IMR-90 (cell line): ENCODE measurements around the gene PRCP. TPM values are rescaled to one million over a fixed set of nuclear protein-coding genes. Genes with fewer than 3 reads are reported as not detected.

Experiments
- ATAC-seq: fragments of 200-7000 bp; cut with Tn5 transposase; 2 replicates; pipeline ENCODE4 v1.9.1; 2020; ENCODE audit warnings: low read depth, mild to moderate bottlenecking, moderate library complexity
- BruUV-seq: library from RNA; stranded (reverse); fragments of 400-500 nt; replicated peaks from 2 replicates; lab custom pipeline; 2021; lab: Mats Ljungman, UMichigan
- CTCF ChIA-PET: fragments of 300-600 bp; formaldehyde crosslinking; extraction: SDS; loops from one replicate; lab custom pipeline; 2021; ENCODE audit warnings: antibody characterized with exemption; lab: Yijun Ruan, JAX
- POLR2A ChIA-PET: fragments of 300-600 bp; sonication (Branson Sonifier 250); formaldehyde crosslinking; loops from one replicate; lab custom pipeline; 2022; ENCODE audit warnings: antibody characterized with exemption; ENCODE audit not compliant: unreplicated experiment; lab: Charles Lee
- DNase-seq: peaks from one replicate; pipeline ENCODE4 v3.0.0; 2013
- H2AFZ ChIP-seq: replicated peaks from 2 replicates; pipeline ENCODE3; 2013; ENCODE audit warnings: low read length, mild to moderate bottlenecking; ENCODE audit not compliant: poor library complexity
- H2AK5ac ChIP-seq: 2 replicates; pipeline ENCODE4 v1.6.1; 2013; ENCODE audit warnings: low read depth, low read length, inconsistent platforms
- H2AK9ac ChIP-seq: replicated peaks from 2 replicates; pipeline ENCODE3; 2013; ENCODE audit warnings: mild to moderate bottlenecking, low read depth, low read length, moderate library complexity; ENCODE audit not compliant: poor library complexity
- H2BK120ac ChIP-seq: 2 replicates; pipeline ENCODE4 v1.6.1; 2013; ENCODE audit warnings: low read depth, low read length, inconsistent platforms
- H2BK15ac ChIP-seq: 3 replicates; pipeline ENCODE4 v1.6.1; 2013; ENCODE audit warnings: low read depth, low read length, inconsistent platforms
- H2BK20ac ChIP-seq: 2 replicates; pipeline ENCODE4 v1.6.1; 2013; ENCODE audit warnings: low read depth, mild to moderate bottlenecking, inconsistent platforms, low read length, moderate library complexity
- H2BK5ac ChIP-seq: 2 replicates; pipeline ENCODE4 v1.6.1; 2013; ENCODE audit warnings: mild to moderate bottlenecking, low read depth, low read length, inconsistent platforms; ENCODE audit not compliant: poor library complexity, severe bottlenecking
- H3K14ac ChIP-seq: replicated peaks from 2 replicates; pipeline ENCODE4 v1.6.1; 2013; ENCODE audit warnings: low read depth, low read length, inconsistent platforms
- H3K18ac ChIP-seq: 2 replicates; pipeline ENCODE4 v1.6.1; 2013; ENCODE audit warnings: low read depth, low read length, control low read depth
- H3K23ac ChIP-seq: 2 replicates; pipeline ENCODE4 v1.6.1; 2013; ENCODE audit warnings: low read depth, low read length, inconsistent platforms
- H3K27ac ChIP-seq: 2 replicates; pipeline ENCODE4 v1.5.1; 2013; ENCODE audit warnings: mild to moderate bottlenecking, control low read depth, low read length; ENCODE audit not compliant: insufficient read depth
- H3K27me3 ChIP-seq: 2 replicates; pipeline ENCODE4 v1.6.1; 2013; ENCODE audit warnings: low read length; ENCODE audit not compliant: control insufficient read depth, insufficient read depth
- H3K36me3 ChIP-seq: 2 replicates; pipeline ENCODE4 v1.6.1; 2013; ENCODE audit warnings: low read length, mixed read lengths; ENCODE audit not compliant: control insufficient read depth, insufficient read depth
- H3K4ac ChIP-seq: 2 replicates; pipeline ENCODE4 v1.6.1; 2013; ENCODE audit warnings: low read depth, low read length, inconsistent platforms
- H3K4me1 ChIP-seq: 2 replicates; pipeline ENCODE4 v1.6.1; 2013; ENCODE audit warnings: low read length, mixed read lengths; ENCODE audit not compliant: control insufficient read depth, insufficient read depth
- H3K4me2 ChIP-seq: 2 replicates; pipeline ENCODE4 v1.6.1; 2013; ENCODE audit warnings: low read depth, mild to moderate bottlenecking, control low read depth, low read length, moderate library complexity
- H3K4me3 ChIP-seq: 2 replicates; pipeline ENCODE4 v1.5.1; 2013; ENCODE audit warnings: low read depth, mild to moderate bottlenecking, control low read depth, low read length, moderate library complexity; ENCODE audit not compliant: insufficient read depth
- H3K56ac ChIP-seq: 2 replicates; pipeline ENCODE4 v1.6.1; 2013; ENCODE audit warnings: low read length, inconsistent platforms; ENCODE audit not compliant: insufficient read depth; ENCODE audit errors: extremely low read depth
- H3K79me1 ChIP-seq, 2 experiments: 2 replicates each; pipeline ENCODE4 v1.6.1; 2013; ENCODE audit warnings: low read length in 2 of 2, inconsistent platforms in 1 of 2, low read depth in 1 of 2
- H3K9ac ChIP-seq: 2 replicates; pipeline ENCODE4 v1.6.1; 2013; ENCODE audit warnings: low read depth, low read length, control low read depth
- H3K9me1 ChIP-seq: 2 replicates; pipeline ENCODE4 v1.6.1; 2013; ENCODE audit warnings: low read length, inconsistent platforms; ENCODE audit not compliant: insufficient read depth
- H3K9me3 ChIP-seq: 2 replicates; pipeline ENCODE4 v1.6.1; 2013; ENCODE audit warnings: low read length; ENCODE audit not compliant: control insufficient read depth, insufficient read depth
- H4K20me1 ChIP-seq: 2 replicates; pipeline ENCODE4 v1.6.1; 2013; ENCODE audit warnings: low read length, inconsistent platforms; ENCODE audit not compliant: insufficient read depth
- H4K5ac ChIP-seq: 2 replicates; pipeline ENCODE4 v1.6.1; 2013; ENCODE audit warnings: mild to moderate bottlenecking, low read depth, low read length, control low read depth
- H4K8ac ChIP-seq, 2 experiments: 2 replicates each; pipeline ENCODE4 v1.6.1; 2013; ENCODE audit warnings: low read depth in 2 of 2, low read length in 2 of 2, control low read depth in 1 of 2, inconsistent platforms in 1 of 2
- H4K91ac ChIP-seq: 2 replicates; pipeline ENCODE4 v1.6.1; 2013; ENCODE audit warnings: low read depth, low read length, inconsistent platforms; ENCODE audit not compliant: insufficient read depth
- FOS ChIP-seq: fragments of 150-350 bp; IDR thresholded peaks from 2 replicates; pipeline ENCODE4 v1.6.1; 2016; ENCODE audit warnings: low read depth, low read length
- MAZ ChIP-seq: IDR thresholded peaks from 2 replicates; pipeline ENCODE4 v1.6.1; 2012; ENCODE audit warnings: low read depth, mild to moderate bottlenecking, low read length, improper control_type of control experiment, moderate library complexity, borderline replicate concordance
- MXI1 ChIP-seq: IDR thresholded peaks from 2 replicates; pipeline ENCODE4 v1.6.1; 2012; ENCODE audit warnings: low read depth, mild to moderate bottlenecking, low read length, moderate library complexity, borderline replicate concordance
- NFE2L2 ChIP-seq: fragments of 150-350 bp; IDR thresholded peaks from 2 replicates; pipeline ENCODE4 v1.6.1; 2016; ENCODE audit warnings: low read depth, mild to moderate bottlenecking, low read length
- POLR2A ChIP-seq: IDR thresholded peaks from 2 replicates; pipeline ENCODE4 v1.6.1; 2012; ENCODE audit warnings: mild to moderate bottlenecking, low read depth, low read length
- RAD21 ChIP-seq: IDR thresholded peaks from 2 replicates; pipeline ENCODE4 v1.6.1; 2012; ENCODE audit warnings: low read length, improper control_type of control experiment
- RCOR1 ChIP-seq: IDR thresholded peaks from 2 replicates; pipeline ENCODE4 v1.6.1; 2012; ENCODE audit warnings: mild to moderate bottlenecking, low read length, improper control_type of control experiment; ENCODE audit not compliant: insufficient replicate concordance
- WGBS, 2 experiments: methylation state at CpG; one replicate each; pipeline versions ENCODE4 v1.1.5 to v1.1.7; 2013; ENCODE audit warnings: missing lambda C conversion rate in 2 of 2; ENCODE audit not compliant: insufficient read length in 1 of 2; ENCODE audit errors: extremely low coverage in 2 of 2; 5-methylcytosine and 5-hydroxymethylcytosine counted together
- dilution Hi-C: fragments of 300-500 bp; cut with HindIII; formaldehyde crosslinking; loops from one replicate; pipeline ENCODE4 v1.14.3; 2018; ENCODE audit warnings: low sequenced_read_pairs; ENCODE audit not compliant: unreplicated experiment
- in situ Hi-C: fragments of 300-500 bp; cut with MboI; formaldehyde crosslinking; loops from 3 replicates; pipeline ENCODE4 v1.14.3; 2019; ENCODE audit warnings: low sequenced_read_pairs, inconsistent platforms, mixed read lengths
- intact Hi-C: fragments of 100-400 bp; cut with micrococcal nuclease; formaldehyde crosslinking; loops from 2 replicates; pipeline ENCODE4 v1.10.0; 2022
- polyA plus RNA-seq, 3 experiments: library from polyadenylated mRNA; depleted of rRNA; stranded (reverse); fragments of >200 nt; gene quantifications; 2 replicates each; pipeline ENCODE4 v1.2.3, GENCODE V29; 2012; ENCODE audit warnings: low replicate concordance in 1 of 3
- total RNA-seq: library from RNA; depleted of rRNA; stranded (reverse); fragments of >200 nt; gene quantifications from 2 replicates; pipeline ENCODE4 v1.2.3, GENCODE V29; 2012
- TF ChIP-seq, protein P1 (sequence below): conservative IDR thresholded peaks from 2 replicates; pipeline ENCODE4 v1.5.1; 2012; ENCODE audit warnings: mild to moderate bottlenecking, low read depth, low read length, improper control_type of control experiment
- TF ChIP-seq, protein P2 (sequence below): fragments of 150-350 bp; IDR thresholded peaks from 2 replicates; pipeline ENCODE4 v1.6.1; 2017; ENCODE audit warnings: mild to moderate bottlenecking, antibody characterized with exemption, low read length, low read depth
- TF ChIP-seq, protein P3 (sequence below): fragments of 150-350 bp; IDR thresholded peaks from 2 replicates; pipeline ENCODE4 v1.6.1; 2016; ENCODE audit warnings: low read depth, mild to moderate bottlenecking, low read length, moderate library complexity, borderline replicate concordance

The PRCP gene
- total and polyA plus RNA-seq, 2 of the 4 experiments (the other 2 are of a cell fraction): 31.7 to 64.9 TPM

DNA sequence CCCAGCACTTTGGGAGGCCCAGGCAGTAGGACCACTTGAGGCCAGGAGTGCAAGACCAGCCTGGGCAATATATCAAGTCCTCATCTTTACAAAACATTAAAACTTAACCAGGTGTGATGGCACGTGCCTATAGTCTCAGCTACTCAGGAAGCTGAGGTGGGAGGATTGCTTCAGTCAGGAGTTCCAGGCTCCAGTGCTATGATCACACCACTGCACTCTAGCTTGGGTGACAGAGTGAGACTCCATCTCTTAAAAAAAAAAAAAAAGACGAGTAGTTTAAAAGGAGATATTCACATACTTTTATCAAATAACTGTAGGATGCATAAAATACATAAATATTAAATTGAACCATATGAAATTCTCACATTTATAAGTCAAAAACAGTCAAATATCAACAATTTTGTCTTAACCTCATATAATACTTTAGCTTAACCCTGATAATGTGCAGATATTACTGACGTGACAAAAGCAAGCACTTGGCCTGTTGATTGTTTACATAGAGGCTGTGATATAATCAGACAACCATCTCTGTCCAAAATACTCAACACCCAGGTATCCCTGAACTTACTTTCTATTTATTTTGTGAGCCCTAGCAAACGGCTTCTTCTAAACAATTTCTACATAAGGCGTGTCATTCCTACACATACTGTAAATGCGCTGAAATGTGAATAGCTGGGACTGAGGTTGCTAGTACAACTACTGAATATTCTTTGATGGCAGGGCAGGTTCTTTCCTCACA lies 57.0 kb downstream of the PRCP start:
- Histone ChIP-seq H4K5ac (no peak overlapping the region), H3K56ac (no peak overlapping the region), H2AK9ac (no peak overlapping the region), H3K9me3 (no peaks in the 10 kb centered on the region), H3K4me3 (no peak overlapping the region), H3K23ac (no peak overlapping the region), H2BK15ac (no peak overlapping the region), H3K27me3 (no peaks in the 10 kb centered on the region), H2AK5ac (no peak overlapping the region), H3K4ac (no peak overlapping the region), H3K36me3 (0 out of 2 replicates have a peak, but pooled peaks cover under 1% of the 10 kb centered on the region), H3K4me2 (no peak overlapping the region), H3K4me1 (no peaks in the 10 kb centered on the region), H4K91ac (no peak overlapping the region), H3K18ac (no peak overlapping the region), H2BK20ac (no peak overlapping the region), H3K14ac (no peak overlapping the region; the same call in 1 of the 2 replicates), H2BK5ac (no peak overlapping the region), H2AFZ (no peak overlapping the region), H4K8ac (no peak overlapping the region), H3K27ac (no peak overlapping the region), H2BK120ac (no peak overlapping the region), H3K79me1 (no peaks in the 10 kb centered on the region), H4K20me1 (no peaks in the 10 kb centered on the region), H3K9ac (no peak overlapping the region), H3K9me1 (no peaks in the 10 kb centered on the region; the same call in 1 of the 2 replicates)
- DNase-seq: no peak
- intact Hi-C loops: no loop called here
- in situ Hi-C loops: no loop called here
- no CpG with 5 or more reads among the region's 6 CpGs for WGBS, 2 experiments
- ATAC-seq: no peak
- CTCF ChIA-PET: no interaction called here
- POLR2A ChIA-PET: no interaction called here
- no peak for TF ChIP-seq MXI1
- no peak for TF ChIP-seq POLR2A
- no peak for TF ChIP-seq RCOR1
- no peak for TF ChIP-seq FOS
- TF ChIP-seq, protein P1, sequence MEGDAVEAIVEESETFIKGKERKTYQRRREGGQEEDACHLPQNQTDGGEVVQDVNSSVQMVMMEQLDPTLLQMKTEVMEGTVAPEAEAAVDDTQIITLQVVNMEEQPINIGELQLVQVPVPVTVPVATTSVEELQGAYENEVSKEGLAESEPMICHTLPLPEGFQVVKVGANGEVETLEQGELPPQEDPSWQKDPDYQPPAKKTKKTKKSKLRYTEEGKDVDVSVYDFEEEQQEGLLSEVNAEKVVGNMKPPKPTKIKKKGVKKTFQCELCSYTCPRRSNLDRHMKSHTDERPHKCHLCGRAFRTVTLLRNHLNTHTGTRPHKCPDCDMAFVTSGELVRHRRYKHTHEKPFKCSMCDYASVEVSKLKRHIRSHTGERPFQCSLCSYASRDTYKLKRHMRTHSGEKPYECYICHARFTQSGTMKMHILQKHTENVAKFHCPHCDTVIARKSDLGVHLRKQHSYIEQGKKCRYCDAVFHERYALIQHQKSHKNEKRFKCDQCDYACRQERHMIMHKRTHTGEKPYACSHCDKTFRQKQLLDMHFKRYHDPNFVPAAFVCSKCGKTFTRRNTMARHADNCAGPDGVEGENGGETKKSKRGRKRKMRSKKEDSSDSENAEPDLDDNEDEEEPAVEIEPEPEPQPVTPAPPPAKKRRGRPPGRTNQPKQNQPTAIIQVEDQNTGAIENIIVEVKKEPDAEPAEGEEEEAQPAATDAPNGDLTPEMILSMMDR: no peak
- TF ChIP-seq, protein P2, sequence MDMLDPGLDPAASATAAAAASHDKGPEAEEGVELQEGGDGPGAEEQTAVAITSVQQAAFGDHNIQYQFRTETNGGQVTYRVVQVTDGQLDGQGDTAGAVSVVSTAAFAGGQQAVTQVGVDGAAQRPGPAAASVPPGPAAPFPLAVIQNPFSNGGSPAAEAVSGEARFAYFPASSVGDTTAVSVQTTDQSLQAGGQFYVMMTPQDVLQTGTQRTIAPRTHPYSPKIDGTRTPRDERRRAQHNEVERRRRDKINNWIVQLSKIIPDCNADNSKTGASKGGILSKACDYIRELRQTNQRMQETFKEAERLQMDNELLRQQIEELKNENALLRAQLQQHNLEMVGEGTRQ: no peak
- no peak for TF ChIP-seq MAZ
- no peak for TF ChIP-seq NFE2L2
- no peak for TF ChIP-seq RAD21
- TF ChIP-seq, protein P3, sequence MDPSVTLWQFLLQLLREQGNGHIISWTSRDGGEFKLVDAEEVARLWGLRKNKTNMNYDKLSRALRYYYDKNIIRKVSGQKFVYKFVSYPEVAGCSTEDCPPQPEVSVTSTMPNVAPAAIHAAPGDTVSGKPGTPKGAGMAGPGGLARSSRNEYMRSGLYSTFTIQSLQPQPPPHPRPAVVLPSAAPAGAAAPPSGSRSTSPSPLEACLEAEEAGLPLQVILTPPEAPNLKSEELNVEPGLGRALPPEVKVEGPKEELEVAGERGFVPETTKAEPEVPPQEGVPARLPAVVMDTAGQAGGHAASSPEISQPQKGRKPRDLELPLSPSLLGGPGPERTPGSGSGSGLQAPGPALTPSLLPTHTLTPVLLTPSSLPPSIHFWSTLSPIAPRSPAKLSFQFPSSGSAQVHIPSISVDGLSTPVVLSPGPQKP: no peak
- BruUV-seq: no TSS peak
- dilution Hi-C loops: no loop called here
